H1 (cell line): Measurements from ENCODE around the gene HPGDS. TPM values are rescaled to one million over a fixed set of nuclear protein-coding genes. Genes with fewer than 3 reads are reported as not detected.

ENCODE experiments used
- CTCF ChIA-PET: fragments of 300-600 bp; sonication (Branson Sonifier 250); formaldehyde crosslinking; loops from one replicate; lab custom pipeline; 2021; ENCODE audit not compliant: partially characterized antibody; lab: Charles Lee
- POLR2A ChIA-PET: fragments of 300-600 bp; sonication (Branson Sonifier 250); formaldehyde crosslinking; loops from one replicate; lab custom pipeline; 2021; ENCODE audit warnings: inconsistent platforms; ENCODE audit not compliant: partially characterized antibody; lab: Charles Lee
- DNase-seq, 2 experiments: peaks; one replicate each; pipeline versions ENCODE4 v3.0.0 to v3.0.0-alpha.2; 2010 to 2022; ENCODE audit warnings: low spot score in 2 of 2, low read depth in 1 of 2, mixed read lengths in 1 of 2
- FAIRE-seq: peaks from 2 replicates; lab custom pipeline; 2011; peaks lifted over from hg19 to GRCh38; lab: Jason Lieb, UNC
- H2AFZ ChIP-seq: 2 replicates; pipeline ENCODE4 v1.8.1; 2012; ENCODE audit warnings: low read length, inconsistent platforms
- H2AK5ac ChIP-seq: 2 replicates; pipeline ENCODE4 v1.6.1; 2013; ENCODE audit warnings: low read depth, low read length
- H2BK120ac ChIP-seq: replicated peaks from 2 replicates; pipeline ENCODE3; 2013; ENCODE audit warnings: low read depth, low read length, inconsistent platforms
- H2BK12ac ChIP-seq: 2 replicates; pipeline ENCODE4 v1.6.1; 2013; ENCODE audit warnings: low read depth, low read length
- H2BK15ac ChIP-seq: 2 replicates; pipeline ENCODE4 v1.6.1; 2013; ENCODE audit warnings: low read length
- H2BK20ac ChIP-seq: 2 replicates; pipeline ENCODE4 v1.6.1; 2013; ENCODE audit warnings: low read length
- H2BK5ac ChIP-seq: 2 replicates; pipeline ENCODE4 v1.6.1; 2013; ENCODE audit warnings: low read depth, low read length
- H3K14ac ChIP-seq: 2 replicates; pipeline ENCODE4 v1.6.1; 2013; ENCODE audit warnings: inconsistent platforms; ENCODE audit not compliant: insufficient read length
- H3K18ac ChIP-seq: 2 replicates; pipeline ENCODE4 v1.6.1; 2013; ENCODE audit warnings: low read length; ENCODE audit errors: extremely low read depth
- H3K23ac ChIP-seq: 2 replicates; pipeline ENCODE4 v1.6.1; 2013; ENCODE audit warnings: inconsistent platforms; ENCODE audit not compliant: insufficient read length
- H3K23me2 ChIP-seq: 2 replicates; pipeline ENCODE4 v1.6.1; 2013; ENCODE audit warnings: low read depth, low read length
- H3K27ac ChIP-seq: 2 replicates; pipeline ENCODE4 v1.6.1; 2011; ENCODE audit warnings: low read depth, low read length, inconsistent platforms
- H3K27me3 ChIP-seq, 4 experiments: replicated peaks in 1 of 4; 1 replicate in 1 of 4; 2 replicates in 3 of 4; pipeline versions ENCODE4 v1.6.1 to v1.8.1; 2011 to 2013; ENCODE audit warnings: low read length in 3 of 4, mild to moderate bottlenecking in 3 of 4, inconsistent platforms in 2 of 4, mixed read lengths in 2 of 4, moderate library complexity in 1 of 4; ENCODE audit not compliant: control insufficient read depth in 3 of 4, insufficient read depth in 3 of 4; ENCODE audit errors: extremely low read depth in 1 of 4
- H3K36me3 ChIP-seq, 4 experiments: 2 replicates each; pipeline versions ENCODE4 v1.6.1 to v1.8.1; 2011 to 2013; ENCODE audit warnings: mild to moderate bottlenecking in 4 of 4, low read length in 3 of 4, moderate library complexity in 2 of 4, control low read depth in 1 of 4, inconsistent platforms in 1 of 4; ENCODE audit not compliant: insufficient read depth in 4 of 4, control insufficient read depth in 2 of 4
- H3K4ac ChIP-seq: replicated peaks from 2 replicates; pipeline ENCODE3; 2013; ENCODE audit warnings: low read length, low read depth, mixed read lengths, inconsistent platforms; ENCODE audit not compliant: insufficient read length
- H3K4me1 ChIP-seq, 4 experiments: replicated peaks in 1 of 4; 1 replicate in 1 of 4; 2 replicates in 3 of 4; pipeline versions ENCODE4 v1.6.1 to v1.8.1; 2011 to 2013; ENCODE audit warnings: low read length in 3 of 4, inconsistent platforms in 2 of 4, mixed read lengths in 1 of 4; ENCODE audit not compliant: insufficient read depth in 4 of 4, control insufficient read depth in 3 of 4
- H3K4me2 ChIP-seq, 2 experiments: 2 replicates each; pipeline versions ENCODE4 v1.6.1 to v1.8.1; 2011 to 2013; ENCODE audit warnings: low read depth in 2 of 2, low read length in 2 of 2, control low read depth in 1 of 2, inconsistent platforms in 1 of 2, mild to moderate bottlenecking in 1 of 2; ENCODE audit not compliant: insufficient read depth in 1 of 2
- H3K4me3 ChIP-seq, 4 experiments: fragments of 200-600, 300-600 bp in 1 of 4; sonication (generic), shearing (Covaris generic), sonication (Bioruptor Twin) in 1 of 4; 2 replicates each; pipeline versions ENCODE4 v1.5.1 to v1.8.1; 2011 to 2016; ENCODE audit warnings: low read length in 4 of 4, low read depth in 3 of 4, control low read depth in 2 of 4, inconsistent platforms in 2 of 4, mild to moderate bottlenecking in 2 of 4, mixed read lengths in 1 of 4, moderate library complexity in 1 of 4; ENCODE audit not compliant: insufficient read depth in 2 of 4; ENCODE audit errors: extremely low read depth in 1 of 4
- H3K56ac ChIP-seq: replicated peaks from 2 replicates; pipeline ENCODE3; 2013; ENCODE audit warnings: low read depth, mild to moderate bottlenecking, mixed read lengths, low read length, inconsistent platforms; ENCODE audit not compliant: insufficient read length
- H3K79me1 ChIP-seq: 2 replicates; pipeline ENCODE4 v1.6.1; 2013; ENCODE audit warnings: low read depth, low read length, control low read depth
- H3K79me2 ChIP-seq, 2 experiments: 2 replicates each; pipeline versions ENCODE4 v1.6.1 to v1.8.1; 2012 to 2013; ENCODE audit warnings: low read length in 2 of 2, mild to moderate bottlenecking in 2 of 2, inconsistent platforms in 1 of 2; ENCODE audit not compliant: insufficient read depth in 2 of 2, control insufficient read depth in 1 of 2
- H3K9ac ChIP-seq, 4 experiments: replicated peaks in 1 of 4; 1 replicate in 1 of 4; 2 replicates in 3 of 4; pipeline versions ENCODE4 v1.6.1 to v1.8.1; 2011 to 2013; ENCODE audit warnings: low read depth in 3 of 4, low read length in 3 of 4, control low read depth in 2 of 4, mild to moderate bottlenecking in 2 of 4, moderate library complexity in 2 of 4, inconsistent platforms in 1 of 4; ENCODE audit errors: extremely low read depth in 1 of 4
- H3K9me3 ChIP-seq, 2 experiments: 2 replicates each; pipeline versions ENCODE4 v1.6.1 to v1.8.1; 2012 to 2013; ENCODE audit warnings: mild to moderate bottlenecking in 2 of 2, moderate library complexity in 2 of 2, control low read depth in 1 of 2, inconsistent platforms in 1 of 2, low read depth in 1 of 2, low read length in 1 of 2, mixed read lengths in 1 of 2; ENCODE audit not compliant: insufficient read depth in 2 of 2
- H4K20me1 ChIP-seq, 2 experiments: replicated peaks in 1 of 2; 2 replicates each; pipeline versions ENCODE3 to v1.8.1; 2011 to 2013; ENCODE audit warnings: inconsistent platforms in 2 of 2, low read length in 2 of 2, mild to moderate bottlenecking in 1 of 2; ENCODE audit not compliant: insufficient read depth in 2 of 2, control insufficient read depth in 1 of 2
- H4K5ac ChIP-seq: 2 replicates; pipeline ENCODE4 v1.6.1; 2013; ENCODE audit warnings: low read length, low read depth, mixed read lengths, inconsistent platforms; ENCODE audit not compliant: insufficient read length
- H4K8ac ChIP-seq: 2 replicates; pipeline ENCODE4 v1.8.0; 2013; ENCODE audit warnings: mild to moderate bottlenecking, moderate library complexity, low read length, inconsistent platforms; ENCODE audit not compliant: insufficient read depth; ENCODE audit errors: extremely low read depth
- H4K91ac ChIP-seq: replicated peaks from 2 replicates; pipeline ENCODE3; 2013; ENCODE audit warnings: low read length, mixed read lengths, inconsistent platforms; ENCODE audit not compliant: insufficient read length
- CREB1 ChIP-seq: IDR thresholded peaks from 2 replicates; pipeline ENCODE4 v1.6.1; 2012; ENCODE audit warnings: inconsistent platforms
- EP300 ChIP-seq, 2 experiments: IDR thresholded peaks; 1 replicate in 1 of 2; 2 replicates in 1 of 2; pipeline ENCODE4 v1.6.1; 2011 to 2012; ENCODE audit warnings: low read depth in 2 of 2, low read length in 2 of 2, mild to moderate bottlenecking in 2 of 2, borderline replicate concordance in 1 of 2, inconsistent platforms in 1 of 2, moderate library complexity in 1 of 2
- EZH2 ChIP-seq: fragments of 200-600 bp; sonication (generic); IDR thresholded peaks from 2 replicates; pipeline ENCODE4 v1.7.1; 2012; ENCODE audit warnings: low read depth, mild to moderate bottlenecking, moderate library complexity, low read length, inconsistent platforms; ENCODE audit not compliant: severe bottlenecking
- HDAC2 ChIP-seq, 2 experiments: fragments of 300-600 bp in 1 of 2; sonication (generic) in 1 of 2; IDR thresholded peaks; 2 replicates each; pipeline ENCODE4 v1.6.1; 2011 to 2012; ENCODE audit warnings: low read depth in 2 of 2, low read length in 2 of 2, mild to moderate bottlenecking in 2 of 2, moderate library complexity in 2 of 2, borderline replicate concordance in 1 of 2, inconsistent platforms in 1 of 2
- JUN ChIP-seq: IDR thresholded peaks from 2 replicates; pipeline ENCODE4 v1.6.1; 2011; ENCODE audit warnings: low read depth, mild to moderate bottlenecking, improper control_type of control experiment, low read length
- JUND ChIP-seq: IDR thresholded peaks from 2 replicates; pipeline ENCODE4 v1.6.1; 2011; ENCODE audit warnings: mild to moderate bottlenecking, improper control_type of control experiment, low read length
- KDM4A ChIP-seq: IDR thresholded peaks from one replicate; pipeline ENCODE4 v1.7.1; 2012; ENCODE audit warnings: low read depth, mild to moderate bottlenecking, moderate library complexity, low read length, inconsistent platforms; ENCODE audit not compliant: severe bottlenecking
- POLR2AphosphoS5 ChIP-seq: IDR thresholded peaks from 2 replicates; pipeline ENCODE4 v1.6.1; 2011; ENCODE audit warnings: low read depth, low read length
- SAP30 ChIP-seq: fragments of 300-600 bp; sonication (generic); IDR thresholded peaks from 2 replicates; pipeline ENCODE4 v1.7.1; 2012; ENCODE audit warnings: low read length, moderate library complexity, mild to moderate bottlenecking, inconsistent platforms; ENCODE audit not compliant: insufficient read depth, insufficient replicate concordance
- TAF7 ChIP-seq: optimal IDR thresholded peaks from 2 replicates; pipeline ENCODE3; 2011; ENCODE audit warnings: low read depth, mild to moderate bottlenecking, inconsistent platforms, low read length, moderate library complexity, borderline replicate concordance
- TEAD4 ChIP-seq: IDR thresholded peaks from 2 replicates; pipeline ENCODE4 v1.6.1; 2012; ENCODE audit warnings: low read depth, low read length, inconsistent platforms, mixed read lengths
- polyA plus RNA-seq, 7 experiments: library from polyadenylated mRNA; depleted of rRNA in 3 of 7; stranded (reverse) in 5 of 7; unstranded in 2 of 7; fragments of >200 nt in 5 of 7; fragments of 200-250 nt in 2 of 7; gene quantifications; 1 replicate in 5 of 7; 2 replicates in 1 of 7; 4 replicates in 1 of 7; pipeline versions ENCODE4 v1.2.1 to v1.2.3, GENCODE V29; 2011 to 2013; ENCODE audit warnings: missing spikeins in 2 of 7, mixed read lengths in 2 of 7
- total RNA-seq: library from RNA; stranded (reverse); fragmentation: NEBNext Ultra II Directional; extraction: Animal tissue kit (Norgen Biotek cat#: 25700); gene quantifications from 2 replicates; pipeline ENCODE4 v1.2.1, GENCODE V29; 2021
- TF ChIP-seq, protein P1 (sequence below), 3 experiments: IDR thresholded peaks; 1 replicate in 2 of 3; 2 replicates in 1 of 3; pipeline versions ENCODE4 v1.5.1 to v1.6.1; 2011; ENCODE audit warnings: low read length in 3 of 3, mild to moderate bottlenecking in 3 of 3, inconsistent platforms in 2 of 3, low read depth in 1 of 3, moderate library complexity in 1 of 3; ENCODE audit not compliant: insufficient read depth in 1 of 3; ENCODE audit errors: control extremely low read depth in 1 of 3

HPGDS gene
- total and polyA plus RNA-seq, 2 of the 8 experiments (the other 6 are each of a cell fraction or from before 2014, with no cell fraction given): not detected

DNA sequence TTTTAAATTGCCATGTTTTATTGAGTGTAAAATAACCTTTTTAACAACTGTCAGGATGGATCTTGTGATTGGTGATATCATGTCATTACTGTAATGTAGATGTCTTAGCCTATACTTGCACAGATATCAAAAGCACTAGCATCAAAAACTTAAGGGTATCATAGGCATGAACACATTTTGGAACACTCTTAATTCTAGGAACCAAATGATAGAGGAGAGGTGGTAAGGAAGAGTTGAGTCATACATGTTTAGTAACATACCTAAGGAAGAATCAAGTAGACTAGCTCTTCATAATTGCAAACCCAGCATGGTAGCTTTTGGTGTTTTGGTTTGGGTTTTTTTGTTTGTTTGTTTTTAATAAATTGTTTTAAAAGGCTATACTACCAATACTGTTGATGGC, 91.5 kb downstream of the HPGDS start:
- DNase-seq: no peak
- TF ChIP-seq EP300 (IDR thresholded peaks at IDR 0.05; ENCODE audit: borderline replicate concordance in 1 of 2, low read depth in 2 of 2, low read length in 2 of 2) (no peak), TEAD4 (no peak), EZH2 (no peak), POLR2AphosphoS5 (no peak), TAF7 (no peak), CREB1 (no peak), JUN (no peak), JUND (no peak), SAP30 (no peak), KDM4A (no peak), HDAC2 (IDR thresholded peaks at IDR 0.05; ENCODE audit: borderline replicate concordance in 1 of 2, low read depth in 2 of 2, low read length in 2 of 2) (no peak)
- TF ChIP-seq, protein P1, sequence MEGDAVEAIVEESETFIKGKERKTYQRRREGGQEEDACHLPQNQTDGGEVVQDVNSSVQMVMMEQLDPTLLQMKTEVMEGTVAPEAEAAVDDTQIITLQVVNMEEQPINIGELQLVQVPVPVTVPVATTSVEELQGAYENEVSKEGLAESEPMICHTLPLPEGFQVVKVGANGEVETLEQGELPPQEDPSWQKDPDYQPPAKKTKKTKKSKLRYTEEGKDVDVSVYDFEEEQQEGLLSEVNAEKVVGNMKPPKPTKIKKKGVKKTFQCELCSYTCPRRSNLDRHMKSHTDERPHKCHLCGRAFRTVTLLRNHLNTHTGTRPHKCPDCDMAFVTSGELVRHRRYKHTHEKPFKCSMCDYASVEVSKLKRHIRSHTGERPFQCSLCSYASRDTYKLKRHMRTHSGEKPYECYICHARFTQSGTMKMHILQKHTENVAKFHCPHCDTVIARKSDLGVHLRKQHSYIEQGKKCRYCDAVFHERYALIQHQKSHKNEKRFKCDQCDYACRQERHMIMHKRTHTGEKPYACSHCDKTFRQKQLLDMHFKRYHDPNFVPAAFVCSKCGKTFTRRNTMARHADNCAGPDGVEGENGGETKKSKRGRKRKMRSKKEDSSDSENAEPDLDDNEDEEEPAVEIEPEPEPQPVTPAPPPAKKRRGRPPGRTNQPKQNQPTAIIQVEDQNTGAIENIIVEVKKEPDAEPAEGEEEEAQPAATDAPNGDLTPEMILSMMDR (IDR thresholded peaks at IDR 0.05; ENCODE audit: control extremely low read depth in 1 of 3, insufficient read depth in 1 of 3, low read depth in 1 of 3, low read length in 3 of 3): no peak

More for the DNA sequence above, 91.5 kb downstream of the HPGDS start:
- no peak overlapping the region for H2AFZ ChIP-seq
- no peak overlapping the region for H4K8ac ChIP-seq
- H2AK5ac ChIP-seq: no peak overlapping the region
- POLR2A ChIA-PET: interaction anchor here (1.8 kb wide), 1 partner anchor 11 kb away, joined by 5 read pairs; no protein-coding TSS in a partner anchor
- no peak overlapping the region for H3K4ac ChIP-seq
- no peak overlapping the region for H3K14ac ChIP-seq
- no peaks in the 10 kb centered on the region for H3K23me2 ChIP-seq
- no peak overlapping the region for H3K4me2 ChIP-seq
- CTCF ChIA-PET: no interaction called here
- H4K91ac ChIP-seq: no peak overlapping the region
- peaks cover 0 to 2% of the 10 kb centered on the region in 2 experiments for H4K20me1 ChIP-seq
- H2BK15ac ChIP-seq: no peak overlapping the region
- no peak overlapping the region for H3K23ac ChIP-seq
- 0 out of 7 replicates have a peak, but pooled peaks cover 0 to 2% (median 0%) of the 10 kb centered on the region in 4 experiments for H3K4me1 ChIP-seq
- H3K4me3 ChIP-seq: no peak overlapping the region
- H3K36me3 ChIP-seq: peaks cover 0 to 56% (median 17%) of the 10 kb centered on the region in 4 experiments; a peak in 7 of 8 replicates
- H2BK120ac ChIP-seq: no peak overlapping the region
- H3K56ac ChIP-seq: no peak overlapping the region
- FAIRE-seq: no peak
- H3K9me3 ChIP-seq: no peaks in the 10 kb centered on the region
- H3K79me1 ChIP-seq: no peaks in the 10 kb centered on the region
- no peak overlapping the region for H3K27ac ChIP-seq
- H4K5ac ChIP-seq: no peak overlapping the region
- H3K27me3 ChIP-seq: no peaks in the 10 kb centered on the region
- no peak overlapping the region for H2BK5ac ChIP-seq
- H2BK12ac ChIP-seq: no peak overlapping the region
- H3K9ac ChIP-seq: no peak overlapping the region
- H2BK20ac ChIP-seq: no peak overlapping the region
- no peak overlapping the region for H3K18ac ChIP-seq
- 0 out of 4 replicates have a peak, but pooled peaks cover 0 to 2% of the 10 kb centered on the region in 2 experiments for H3K79me2 ChIP-seq
